ENCODE measurements around the gene EPB41L1.

Gene EPB41L1

DNA sequence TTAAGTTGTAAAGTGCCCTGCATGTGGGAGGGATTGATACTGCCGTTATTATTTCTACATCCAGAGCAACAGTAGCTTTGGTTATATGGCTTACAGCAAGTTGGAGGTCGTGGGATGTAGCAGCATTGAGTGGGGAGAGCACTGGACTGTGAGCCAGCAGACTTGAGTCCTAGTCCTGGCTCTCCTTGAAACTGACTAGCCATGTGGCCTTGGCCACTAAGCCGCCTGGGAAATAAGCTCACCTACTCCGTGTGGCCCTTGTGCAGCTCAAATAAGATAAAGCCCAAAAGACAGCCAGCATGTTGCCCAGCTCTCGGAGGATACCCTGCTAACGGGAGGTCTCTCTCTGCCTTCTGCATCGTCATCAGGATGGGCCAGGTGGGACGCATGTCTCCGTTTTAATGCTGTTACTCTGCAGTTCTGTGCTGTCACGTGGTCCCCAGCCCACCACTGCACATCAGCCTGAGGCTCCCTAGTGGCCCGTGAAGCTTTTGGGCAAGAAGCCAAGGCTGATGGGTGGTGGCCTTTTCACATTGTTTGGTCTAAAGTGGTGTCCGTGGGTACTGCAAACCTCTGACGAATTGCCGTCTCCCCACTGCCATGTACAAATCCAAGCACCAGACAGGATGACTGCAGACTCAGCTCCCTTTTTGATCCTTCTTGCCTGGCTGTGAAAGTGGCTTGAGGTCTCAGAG lies 7.9 kb downstream of the EPB41L1 start:
- Histone ChIP-seq H3K4me2 (ENCODE audit: insufficient read depth, low read length) (no peak overlapping the region), H3K9me3 (ENCODE audit: insufficient read depth, low read length, severe bottlenecking) (no peaks in the 10 kb centered on the region), H3K4me3 (ENCODE audit: low read depth in 1 of 2, low read length in 2 of 2) (no peak overlapping the region), H3K4me1 (ENCODE audit: insufficient read depth, low read length) (no peaks in the 10 kb centered on the region), H3K9ac (ENCODE audit: low read depth, low read length) (no peak overlapping the region), H2AFZ (ENCODE audit: low read depth, low read length) (no peak overlapping the region), H3K27me3 (ENCODE audit: insufficient read depth, low read length, poor library complexity) (peaks cover 6% of the 10 kb centered on the region), H4K20me1 (ENCODE audit: insufficient read depth, low read length) (no peaks in the 10 kb centered on the region; the same call in 1 of the 2 replicates), H3K27ac (ENCODE audit: low read length) (no peak overlapping the region), H3K79me2 (ENCODE audit: insufficient read depth, low read length) (no peaks in the 10 kb centered on the region), H3K36me3 (ENCODE audit: insufficient read depth, low read length) (no peaks in the 10 kb centered on the region)
- TF ChIP-seq EZH2 (IDR thresholded peaks at IDR 0.05; ENCODE audit: borderline replicate concordance, low read depth, low read length, severe bottlenecking) = no peak
- TF ChIP-seq CTCF (IDR thresholded peaks at IDR 0.05; ENCODE audit: borderline replicate concordance, extremely low read depth, low read length, poor library complexity, severe bottlenecking) = no peak
- ATAC-seq (ENCODE audit: insufficient read depth, low read depth) (no peak), DNase-seq (no peak)

DNA sequence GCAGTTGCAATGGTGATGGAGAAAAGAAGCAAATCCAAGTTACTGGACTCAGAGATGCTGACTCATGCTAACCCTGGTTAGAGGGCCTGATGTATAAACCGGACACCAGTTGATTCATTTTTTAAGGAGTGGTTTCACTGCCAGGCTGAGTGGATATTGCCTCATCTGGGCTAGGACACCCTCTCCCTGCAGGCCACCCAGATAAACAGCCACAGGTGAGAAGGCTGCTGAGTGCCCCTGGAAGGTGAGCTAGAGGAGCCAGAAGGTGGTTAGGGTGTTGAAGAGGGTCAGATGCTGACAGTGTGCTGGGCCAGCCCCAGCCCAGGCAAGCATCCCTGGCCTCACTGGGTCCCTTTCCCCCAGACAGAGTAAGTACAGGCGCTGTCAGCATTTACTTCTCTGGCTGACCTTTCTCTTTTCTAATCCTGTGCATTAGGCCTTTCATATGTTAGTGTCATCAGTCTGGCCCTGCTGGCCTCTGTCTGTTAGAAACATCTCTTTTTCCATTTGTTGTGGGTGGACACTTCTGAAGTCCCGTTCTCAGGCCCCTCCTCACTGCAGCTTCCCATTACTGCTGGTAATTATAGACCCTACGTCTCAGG lies 13.5 kb downstream of the EPB41L1 start:
- H2AFZ ChIP-seq (ENCODE audit: low read depth, low read length) = no peak overlapping the region
- H3K4me1 ChIP-seq (ENCODE audit: insufficient read depth, low read length) = no peaks in the 10 kb centered on the region
- DNase-seq (no peak), ATAC-seq (ENCODE audit: insufficient read depth, low read depth) (no peak)
- H3K4me3 ChIP-seq (ENCODE audit: low read depth in 1 of 2, low read length in 2 of 2) = no peak overlapping the region
- H4K20me1 ChIP-seq (ENCODE audit: insufficient read depth, low read length) = no peaks in the 10 kb centered on the region
- no peaks in the 10 kb centered on the region for H3K36me3 ChIP-seq (ENCODE audit: insufficient read depth, low read length)
- TF ChIP-seq CTCF (IDR thresholded peaks at IDR 0.05; ENCODE audit: borderline replicate concordance, extremely low read depth, low read length, poor library complexity, severe bottlenecking) (no peak), EZH2 (IDR thresholded peaks at IDR 0.05; ENCODE audit: borderline replicate concordance, low read depth, low read length, severe bottlenecking) (no peak)
- H3K9me3 ChIP-seq (ENCODE audit: insufficient read depth, low read length, severe bottlenecking) = no peaks in the 10 kb centered on the region
- no peak overlapping the region for H3K4me2 ChIP-seq (ENCODE audit: insufficient read depth, low read length)
- peaks cover 7% of the 10 kb centered on the region for H3K27me3 ChIP-seq (ENCODE audit: insufficient read depth, low read length, poor library complexity)
- no peaks in the 10 kb centered on the region for H3K79me2 ChIP-seq (ENCODE audit: insufficient read depth, low read length)
- H3K9ac ChIP-seq (ENCODE audit: low read depth, low read length) = no peak overlapping the region
- no peak overlapping the region for H3K27ac ChIP-seq (ENCODE audit: low read length)

GRCh38 chr20:36170542-36171215 lies 16.1 kb downstream of the EPB41L1 start:
- Histone ChIP-seq H3K79me2 (ENCODE audit: insufficient read depth, low read length) (no peaks in the 10 kb centered on the region), H3K27me3 (ENCODE audit: insufficient read depth, low read length, poor library complexity) (peaks cover 14% of the 10 kb centered on the region), H3K9ac (ENCODE audit: low read depth, low read length) (no peak overlapping the region), H3K9me3 (ENCODE audit: insufficient read depth, low read length, severe bottlenecking) (no peaks in the 10 kb centered on the region), H2AFZ (ENCODE audit: low read depth, low read length) (no peak overlapping the region), H3K4me2 (ENCODE audit: insufficient read depth, low read length) (no peak overlapping the region), H3K4me1 (ENCODE audit: insufficient read depth, low read length) (peaks cover 5% of the 10 kb centered on the region; the same call in 1 of the 2 replicates), H3K4me3 (ENCODE audit: low read depth in 1 of 2, low read length in 2 of 2) (no peak overlapping the region), H4K20me1 (ENCODE audit: insufficient read depth, low read length) (no peaks in the 10 kb centered on the region), H3K27ac (ENCODE audit: low read length) (no peak overlapping the region), H3K36me3 (ENCODE audit: insufficient read depth, low read length) (no peaks in the 10 kb centered on the region)
- TF ChIP-seq CTCF (IDR thresholded peaks at IDR 0.05; ENCODE audit: borderline replicate concordance, extremely low read depth, low read length, poor library complexity, severe bottlenecking) (no peak), EZH2 (IDR thresholded peaks at IDR 0.05; ENCODE audit: borderline replicate concordance, low read depth, low read length, severe bottlenecking) (no peak)
- ATAC-seq (ENCODE audit: insufficient read depth, low read depth) = no peak
- DNase-seq = no peak

Data from DND-41 (cell line).